ENCODE data around the gene PCDHGA1.

- TF ChIP-seq CTCF (IDR thresholded peaks at IDR 0.05) = no peak
- TF ChIP-seq EZH2 (IDR thresholded peaks at IDR 0.05; ENCODE audit: borderline replicate concordance, insufficient read depth, low read depth, low read length, poor library complexity, severe bottlenecking) = no peak
Measured at GRCh38 chr5:141485321-141486055, 155.2 kb downstream of the PCDHGA1 start.
